ENCODE data around the gene TBC1D2.

TBC1D2 gene

GRCh38 chr9:98242426-98242825 is 13.0 kb downstream of the TBC1D2 start:
- no peak overlapping the region for H3K4me3 ChIP-seq (ENCODE audit: control insufficient read depth, low read depth, low read length)
- TF ChIP-seq CTCF (IDR thresholded peaks at IDR 0.05; ENCODE audit: control insufficient read depth, insufficient read depth, low read depth, low read length, missing control alignments) = no peak
- no peak for DNase-seq (ENCODE audit: low read depth)

- DNase-seq (ENCODE audit: low read depth) = no peak
- TF ChIP-seq CTCF (IDR thresholded peaks at IDR 0.05; ENCODE audit: control insufficient read depth, insufficient read depth, low read depth, low read length, missing control alignments) = no peak
Measured at GRCh38 chr9:98241357-98242300, 13.8 kb downstream of the TBC1D2 start.

DNA sequence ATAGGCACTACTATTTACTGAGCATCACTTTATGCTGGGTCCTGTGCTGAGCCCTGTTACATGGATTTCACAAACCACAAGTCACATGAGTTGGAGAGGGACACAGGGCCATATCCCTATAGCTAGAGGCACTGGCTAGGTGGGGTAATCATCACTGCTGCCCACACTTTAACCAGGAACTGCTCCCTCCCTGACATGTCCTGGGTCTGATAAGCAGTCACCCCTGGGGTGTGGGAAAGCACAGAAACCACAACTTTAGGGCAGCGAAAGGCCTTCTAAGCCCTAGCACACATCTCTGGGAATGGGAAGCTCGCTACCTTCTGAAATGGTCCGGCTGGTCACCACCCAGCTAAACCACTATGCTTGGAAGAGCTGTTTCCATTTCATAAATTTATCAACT is 15.0 kb downstream of the TBC1D2 start:
- no peak for DNase-seq (ENCODE audit: low read depth)
- no peak overlapping the region for H3K4me3 ChIP-seq (ENCODE audit: control insufficient read depth, low read depth, low read length)

More at GRCh38 chr9:98241357-98242300, 13.8 kb downstream of the TBC1D2 start:
- no peak overlapping the region for H3K4me3 ChIP-seq (ENCODE audit: control insufficient read depth, low read depth, low read length)

DNA sequence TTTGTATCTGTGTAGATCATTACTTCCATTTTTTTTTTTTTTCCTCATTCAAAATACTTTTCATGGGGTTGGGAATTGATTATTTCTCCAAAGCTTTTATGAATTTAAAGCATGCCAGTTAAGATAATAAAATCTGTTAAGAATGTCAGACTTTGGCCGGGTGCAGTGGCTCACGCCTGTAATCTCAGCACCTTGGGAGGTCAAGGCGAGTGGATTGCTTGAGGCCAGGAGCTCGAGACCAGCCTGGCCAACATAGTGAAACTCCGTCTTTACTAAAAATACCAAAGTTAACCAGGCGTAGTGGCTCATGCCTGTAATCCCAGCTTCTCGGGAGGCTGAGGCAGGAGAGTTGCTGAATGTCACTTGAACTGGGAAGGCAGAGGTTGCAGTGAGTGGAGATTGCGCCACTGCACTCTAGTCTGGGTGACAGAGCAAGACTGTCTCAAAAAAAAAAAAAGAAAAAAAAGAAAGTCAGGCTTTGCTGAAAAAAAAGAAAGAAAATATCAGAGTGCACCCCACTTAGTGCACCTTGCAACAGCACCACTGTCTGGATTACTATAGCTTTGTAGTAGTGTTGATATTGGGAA is 18.5 kb downstream of the TBC1D2 start:
- DNase-seq (ENCODE audit: low read depth) = no peak
- H3K4me3 ChIP-seq (ENCODE audit: control insufficient read depth, low read depth, low read length) = no peak overlapping the region
- no peak for TF ChIP-seq CTCF (IDR thresholded peaks at IDR 0.05; ENCODE audit: control insufficient read depth, insufficient read depth, low read depth, low read length, missing control alignments)

More for the DNA sequence above, 15.0 kb downstream of the TBC1D2 start:
- no peak for TF ChIP-seq CTCF (IDR thresholded peaks at IDR 0.05; ENCODE audit: control insufficient read depth, insufficient read depth, low read depth, low read length, missing control alignments)

DNA sequence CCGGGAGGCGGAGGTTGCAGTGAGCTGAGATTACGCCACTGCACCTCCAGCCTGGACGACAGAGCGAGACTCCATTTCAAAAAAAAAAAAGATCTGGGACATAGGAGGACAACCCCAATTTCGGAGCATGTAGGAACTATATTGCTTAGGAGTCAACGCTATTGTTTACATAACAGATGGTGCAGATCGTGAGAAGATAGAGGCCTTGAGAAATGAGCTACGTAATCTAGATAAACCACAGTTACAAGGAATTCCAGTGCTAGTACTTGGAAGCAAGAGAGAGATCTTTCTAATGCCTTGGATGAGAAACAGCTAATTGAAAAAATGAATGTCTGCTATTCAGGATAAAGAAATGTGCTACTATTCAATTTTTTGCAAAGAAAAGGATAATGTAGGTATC is 20.3 kb downstream of the TBC1D2 start:
- no peak for DNase-seq (ENCODE audit: low read depth)
- no peak for TF ChIP-seq CTCF (IDR thresholded peaks at IDR 0.05; ENCODE audit: control insufficient read depth, insufficient read depth, low read depth, low read length, missing control alignments)
- H3K4me3 ChIP-seq (ENCODE audit: control insufficient read depth, low read depth, low read length) = no peak overlapping the region

DNA sequence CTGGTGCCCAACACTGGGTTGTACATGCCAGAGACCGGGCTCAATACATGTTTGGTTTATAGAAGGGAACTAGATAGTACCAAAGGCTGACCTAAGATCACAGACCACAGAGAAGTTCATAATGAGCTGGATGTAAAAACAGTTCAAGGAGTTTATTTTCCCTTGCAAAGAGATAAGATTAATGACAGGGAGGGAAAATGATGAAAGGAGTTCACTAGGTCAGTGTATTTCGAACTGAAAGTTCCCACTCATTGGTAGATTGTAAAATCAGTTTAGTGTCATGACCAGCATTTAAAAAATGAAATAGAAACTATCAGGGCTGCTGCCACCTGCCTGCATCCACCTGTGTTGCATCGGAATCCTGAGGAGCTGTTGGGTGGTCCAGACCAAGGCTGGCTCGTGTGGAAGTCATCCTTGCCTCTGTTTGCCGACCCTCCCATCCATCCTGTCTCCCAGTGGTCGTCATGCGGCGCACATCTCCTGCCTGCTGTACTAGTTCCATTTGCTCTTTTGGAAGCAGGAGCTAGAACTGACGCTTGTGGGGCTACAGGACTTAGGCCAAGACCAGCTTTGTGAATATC is 21.1 kb downstream of the TBC1D2 start:
- no peak overlapping the region for H3K4me3 ChIP-seq (ENCODE audit: control insufficient read depth, low read depth, low read length)
- DNase-seq (ENCODE audit: low read depth) = no peak

More for the DNA sequence above, 21.1 kb downstream of the TBC1D2 start:
- TF ChIP-seq CTCF (IDR thresholded peaks at IDR 0.05; ENCODE audit: control insufficient read depth, insufficient read depth, low read depth, low read length, missing control alignments) = peak; percentile 7
